G401 (cell line): ENCODE data around the gene AOPEP. TPM values are rescaled to one million over a fixed set of nuclear protein-coding genes. Genes with fewer than 3 reads are reported as not detected.

Source experiments
- DNase-seq: peaks from one replicate; pipeline ENCODE4 v3.0.0-alpha.2; 2015; ENCODE audit warnings: low spot score
- in situ Hi-C: cut with HindIII; loops from 2 replicates; pipeline ENCODE4 v1.10.0; 2016; ENCODE audit warnings: low sequenced_read_pairs, mixed read lengths
- total RNA-seq: library from RNA; depleted of rRNA; stranded (reverse); fragments of >200 nt; shearing (Covaris generic); gene quantifications from 2 replicates; pipeline ENCODE4 v1.2.3, GENCODE V29; 2014

The AOPEP gene
- total RNA-seq, 1 experiment from 2014 or later, result 23.8 TPM

DNA sequence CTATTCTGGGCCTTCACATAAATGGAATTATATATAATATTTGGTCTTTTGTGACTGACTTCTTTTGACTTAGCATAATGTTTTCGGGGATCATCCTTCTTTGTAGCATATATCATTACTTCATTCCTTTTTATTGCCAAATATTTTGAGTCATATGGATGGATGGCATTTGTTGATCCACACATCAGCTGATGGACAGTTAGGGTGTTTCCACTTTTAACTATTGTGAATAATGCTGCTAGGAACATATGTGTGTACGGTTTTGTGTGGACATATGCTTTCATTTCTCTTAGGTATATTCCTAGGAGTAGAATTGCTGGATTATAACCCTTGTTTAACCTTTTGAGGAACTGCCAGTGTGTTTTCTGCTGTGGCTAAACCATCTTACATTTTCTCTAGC, 341.4 kb downstream of the AOPEP start:
- in situ Hi-C loops, result no loop called here
- DNase-seq, result no peak

DNA sequence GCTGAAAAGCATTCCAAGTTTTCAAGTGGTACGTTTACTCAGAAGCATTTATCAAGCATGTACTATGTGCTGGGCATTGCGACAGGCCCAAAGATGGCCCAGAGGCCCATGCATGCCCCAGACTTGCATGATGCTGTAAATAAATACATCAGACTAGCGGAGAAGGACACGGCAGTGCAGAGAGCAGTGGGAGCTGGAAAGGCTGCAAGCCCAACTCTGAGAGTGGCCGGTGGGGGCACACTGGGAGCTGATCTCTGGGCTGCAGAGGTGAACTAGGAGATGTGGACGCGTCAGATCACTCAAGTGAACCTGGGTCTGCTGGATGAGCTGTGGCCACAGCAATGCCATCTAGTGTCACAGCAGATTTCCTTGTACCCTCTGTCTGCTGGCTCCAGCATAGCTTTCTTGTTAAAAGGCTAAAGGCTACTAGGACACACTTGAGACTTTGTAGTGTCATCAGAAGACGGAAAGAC, 344.1 kb downstream of the AOPEP start:
- no peak for DNase-seq
- in situ Hi-C loops, result no loop called here

DNA sequence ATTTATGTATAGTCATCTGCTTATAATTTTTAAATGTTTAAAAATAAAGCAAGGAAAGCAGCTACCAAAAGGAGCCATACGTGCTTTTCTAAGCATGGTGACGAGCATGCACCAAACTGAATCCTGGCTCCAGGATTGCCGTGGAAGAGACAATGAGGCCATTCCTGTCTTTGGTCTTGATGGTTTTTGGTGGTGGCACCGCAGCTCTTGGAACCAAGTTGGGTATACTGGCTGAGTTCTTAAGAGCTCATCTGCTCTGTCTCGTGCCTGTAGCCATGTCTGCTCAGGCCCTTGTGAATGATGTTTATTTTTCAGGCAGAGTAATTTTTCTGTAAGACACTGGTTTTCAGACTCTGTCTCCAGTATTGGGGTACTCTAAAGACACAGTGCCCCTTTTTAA, 345.0 kb downstream of the AOPEP start:
- in situ Hi-C loops, result no loop called here
- no peak for DNase-seq

DNA sequence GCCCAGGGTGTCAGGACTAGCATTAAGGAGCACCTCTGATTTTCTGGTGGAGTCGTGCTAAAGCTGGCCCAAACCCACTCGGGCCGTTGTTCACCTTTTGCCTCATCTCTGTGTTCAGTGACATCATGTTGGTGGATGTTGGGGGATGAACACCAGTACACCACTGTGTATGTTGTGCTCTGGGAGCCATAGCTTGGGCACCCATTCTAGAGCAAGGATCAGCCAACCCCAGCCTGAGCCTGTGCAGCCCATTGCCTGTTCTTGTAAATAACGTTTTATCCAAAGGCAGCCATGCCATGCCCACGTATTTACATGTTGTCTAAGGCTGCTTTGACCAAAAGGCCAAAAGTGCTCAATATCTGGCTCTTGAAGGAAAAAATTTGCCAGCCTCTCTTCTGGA, 345.4 kb downstream of the AOPEP start:
- in situ Hi-C loops, result no loop called here
- no peak for DNase-seq

DNA sequence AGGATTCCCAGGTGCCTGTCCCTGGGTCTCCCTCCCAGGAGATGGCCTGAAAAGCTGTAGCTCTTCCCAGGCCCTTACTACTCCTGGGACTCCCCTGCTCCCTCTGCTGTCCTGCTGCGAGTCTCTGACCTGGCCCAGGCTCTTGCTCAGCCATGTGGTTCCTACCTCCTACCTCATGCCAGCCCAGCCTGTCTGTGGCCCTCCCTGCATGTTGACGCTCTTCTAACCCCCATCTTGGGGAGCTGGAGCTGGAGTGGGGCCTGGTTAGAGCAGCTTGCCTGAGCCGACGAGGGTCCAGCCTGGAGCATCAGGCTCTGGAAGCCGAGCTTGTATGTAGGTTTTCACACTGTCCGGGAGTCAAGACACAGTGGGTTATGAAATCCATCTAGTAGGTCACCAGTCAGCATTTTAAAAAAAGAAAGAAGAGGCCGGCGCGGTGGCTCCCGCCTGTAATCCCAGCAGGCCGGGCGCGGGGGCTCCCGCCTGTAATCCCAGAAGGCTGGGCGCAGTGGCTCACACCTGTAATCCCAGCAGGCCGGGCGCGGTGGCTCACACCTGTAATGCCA, 346.6 kb downstream of the AOPEP start:
- no peak for DNase-seq
- in situ Hi-C loops, result no loop called here

DNA sequence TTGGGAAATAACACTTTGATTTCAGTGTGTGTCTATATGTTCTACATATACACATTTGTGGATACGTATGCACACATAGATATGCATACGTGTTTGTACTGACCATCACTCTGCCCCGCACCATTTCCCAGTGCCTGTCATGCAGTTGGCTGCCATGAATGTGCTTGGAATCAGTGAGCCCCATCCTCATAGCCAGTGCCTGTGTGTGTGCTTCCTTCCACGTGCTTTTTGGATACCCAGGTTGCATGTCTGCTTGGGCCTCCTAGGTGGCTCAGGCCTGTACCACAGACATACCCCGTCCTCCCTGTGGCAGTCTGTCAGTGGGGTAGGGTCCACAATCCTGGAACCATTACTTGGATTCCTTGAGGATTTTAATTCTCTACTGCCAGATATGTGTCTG, 347.4 kb downstream of the AOPEP start:
- in situ Hi-C loops, result no loop called here

DNA sequence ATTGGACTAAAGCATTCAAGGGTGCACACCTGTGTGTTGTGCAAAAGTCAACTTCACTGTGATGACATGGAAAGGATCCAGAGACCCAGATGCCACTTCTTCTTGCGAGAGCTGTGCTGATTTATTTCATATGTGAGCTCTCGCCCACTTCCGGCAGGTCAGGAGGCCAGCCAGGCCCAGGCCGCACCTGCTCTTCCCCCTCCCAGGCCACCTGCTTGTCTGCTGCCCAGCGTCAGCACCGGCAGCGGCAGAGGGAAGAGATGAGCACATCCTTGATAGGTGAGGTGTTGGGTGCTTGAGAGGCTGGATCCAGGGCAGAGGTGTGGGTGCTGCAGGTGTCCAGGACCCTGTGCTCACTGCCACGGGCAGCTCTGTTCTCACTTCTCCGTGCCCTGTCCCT, 348.1 kb downstream of the AOPEP start:
- in situ Hi-C loops, result no loop called here
- DNase-seq, result no peak

More for the DNA sequence above, 347.4 kb downstream of the AOPEP start:
- DNase-seq, result no peak

DNA sequence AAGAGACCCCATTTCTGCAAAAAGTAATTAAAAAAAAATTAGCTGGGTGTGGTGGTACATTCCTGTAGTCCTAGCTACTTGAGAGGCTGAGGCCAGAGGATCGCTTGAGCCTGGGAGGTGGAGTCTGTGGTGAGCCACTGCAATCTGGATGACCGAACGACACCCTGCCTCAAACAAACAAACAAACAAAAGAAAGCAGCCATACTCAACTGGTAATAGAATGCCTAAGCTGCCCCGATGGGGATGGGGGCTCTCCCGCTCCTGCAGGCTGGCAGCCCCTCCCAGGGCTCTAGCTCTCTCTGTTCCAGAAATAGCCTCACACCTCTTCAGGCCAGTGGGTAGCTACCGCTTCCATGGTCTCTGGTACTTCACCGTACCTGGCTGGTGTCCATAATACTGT, 349.2 kb downstream of the AOPEP start:
- in situ Hi-C loops, result no loop called here
- DNase-seq, result no peak

DNA sequence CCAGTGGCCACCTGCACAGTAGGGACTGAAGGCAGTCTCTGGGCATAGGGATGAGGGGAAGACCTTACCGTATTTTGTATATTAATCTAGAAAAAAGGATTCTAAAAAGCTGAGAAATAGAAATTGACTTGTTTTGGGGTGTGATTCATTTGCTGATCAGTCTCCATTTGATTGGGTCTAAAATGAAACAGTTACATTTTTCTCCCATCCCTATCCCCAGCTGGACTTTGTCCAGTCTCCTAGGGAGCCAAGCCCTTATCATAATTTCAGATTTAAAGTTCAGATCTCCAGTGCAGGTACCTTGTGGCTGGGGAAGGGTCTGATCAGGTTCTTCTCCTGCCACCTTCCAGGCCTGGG, 350.2 kb downstream of the AOPEP start:
- in situ Hi-C loops, result no loop called here

DNA sequence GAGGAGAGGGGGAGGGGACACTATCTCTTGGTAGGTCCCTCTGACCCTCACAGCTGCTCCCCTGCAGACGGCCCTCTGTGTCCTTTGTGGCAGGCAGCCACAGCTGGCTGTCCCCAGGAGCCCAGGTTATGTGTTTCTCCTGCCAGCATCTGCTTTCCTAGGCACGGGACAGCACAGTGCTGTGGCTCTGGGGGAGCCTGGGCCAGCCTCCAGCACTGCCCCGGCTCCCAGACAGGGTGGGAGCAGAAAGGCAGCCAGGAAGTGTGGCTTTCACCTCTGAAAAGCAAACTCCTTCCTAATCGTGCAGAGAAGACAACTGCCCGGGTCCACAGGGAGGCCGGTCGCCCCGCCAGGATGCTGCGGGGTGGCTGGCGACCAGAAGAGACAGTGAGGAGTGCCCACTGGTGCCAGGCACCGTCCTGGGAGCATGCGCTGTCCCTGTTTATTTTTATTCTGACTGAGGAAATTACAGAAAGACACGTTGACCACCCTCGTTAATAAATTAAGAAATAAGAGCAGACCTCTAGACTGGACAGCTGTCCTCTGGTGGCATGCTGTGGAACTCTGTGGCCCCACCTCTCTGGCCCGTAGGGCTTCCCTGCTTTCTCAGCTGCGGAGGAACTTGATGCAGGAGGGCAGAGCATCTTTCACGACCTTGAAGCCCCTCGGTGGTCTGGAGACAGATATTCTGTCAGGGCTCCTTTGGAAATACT, 350.7 kb downstream of the AOPEP start:
- peak; percentile 53 for DNase-seq
- in situ Hi-C loops, result no loop called here

More for the DNA sequence above, 350.2 kb downstream of the AOPEP start:
- no peak for DNase-seq

DNA sequence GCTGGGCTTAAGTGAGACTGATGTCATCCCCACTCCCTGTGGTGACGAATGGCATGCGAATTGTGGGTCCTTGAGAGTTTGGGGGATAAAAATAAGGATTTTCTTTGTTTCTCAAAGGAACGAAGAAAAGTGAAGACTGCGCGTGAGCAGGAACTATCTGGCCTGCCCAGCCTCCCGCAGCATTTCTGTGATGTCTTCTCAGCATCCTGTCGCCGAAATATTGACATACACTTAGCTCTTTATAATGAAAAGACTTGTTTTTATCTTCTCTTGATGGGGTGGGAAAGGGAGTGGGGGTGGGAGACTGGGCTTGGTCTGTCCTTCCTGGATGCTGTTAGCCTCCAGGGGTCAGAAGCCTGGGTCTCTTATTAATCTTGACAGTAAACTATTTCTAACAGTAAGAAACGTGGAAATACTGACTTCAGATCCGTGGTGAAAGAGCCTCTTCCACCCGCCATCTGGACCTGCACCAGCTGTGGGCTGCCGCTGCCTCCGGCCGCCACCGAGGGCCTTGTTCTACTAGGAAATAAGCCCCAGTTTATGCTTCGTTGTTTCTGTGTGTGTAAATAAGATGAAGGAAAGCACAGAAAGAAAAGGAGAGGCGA, 351.4 kb downstream of the AOPEP start:
- DNase-seq, result no peak
- in situ Hi-C loops, result no loop called here

DNA sequence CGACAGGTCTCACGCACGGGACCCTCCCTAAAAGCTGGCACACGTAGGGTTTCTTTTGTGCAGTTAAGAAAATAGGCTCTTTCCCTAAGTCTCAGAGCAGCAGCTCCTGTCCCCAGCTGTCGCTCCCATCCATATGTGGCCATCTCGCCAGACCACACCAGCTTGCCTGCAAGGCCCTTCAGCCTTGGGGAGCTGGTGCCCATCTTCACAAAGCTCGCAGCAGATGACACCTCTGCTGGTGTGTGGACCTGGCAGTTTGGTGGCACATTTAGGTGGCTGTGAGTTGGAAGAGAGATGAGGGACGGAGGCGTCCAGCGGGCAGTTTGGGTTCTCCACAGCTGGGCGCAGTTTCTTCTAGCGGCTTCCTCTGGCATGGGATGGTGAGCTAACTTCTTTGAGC, 352.0 kb downstream of the AOPEP start:
- in situ Hi-C loops, result no loop called here
- no peak for DNase-seq

DNA sequence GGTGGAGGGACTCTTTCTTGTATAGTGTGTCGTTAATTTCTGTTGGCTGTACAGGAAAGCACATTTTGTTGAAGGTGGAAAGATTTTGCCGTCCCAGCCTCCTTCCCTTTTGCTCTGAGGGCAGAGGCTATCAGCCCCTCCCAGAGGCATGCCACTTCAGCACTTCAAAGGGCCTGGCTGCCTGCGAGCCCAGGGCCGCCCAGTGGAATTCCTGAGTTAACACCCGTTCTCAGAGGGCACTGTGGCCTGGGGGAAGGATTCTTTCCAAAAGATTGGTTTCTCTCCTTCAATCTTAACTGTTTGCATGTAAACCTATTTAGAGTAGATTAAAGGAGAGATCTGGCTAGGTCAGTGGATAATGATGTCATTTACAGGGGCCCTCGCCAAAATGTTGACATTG, 352.4 kb downstream of the AOPEP start:
- no peak for DNase-seq

DNA sequence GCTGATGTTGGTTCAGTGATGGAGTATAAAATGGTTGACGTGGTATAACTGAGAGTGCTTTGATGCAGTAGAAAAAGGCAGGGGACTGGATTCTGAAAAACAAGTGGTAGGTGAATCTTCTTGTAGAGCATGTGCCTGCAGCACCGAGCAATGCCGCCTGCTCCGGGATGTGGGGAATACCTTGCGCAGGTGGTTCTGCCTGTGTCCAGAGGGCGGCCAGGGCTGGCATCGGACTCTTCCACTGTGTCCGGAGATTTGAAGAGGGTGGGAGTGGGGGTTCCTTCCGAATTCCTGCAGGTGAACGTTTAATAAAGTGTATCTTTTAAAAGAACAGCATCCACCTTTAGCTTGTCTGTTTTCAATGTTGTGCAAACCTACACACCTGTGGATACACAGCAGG, 353.0 kb downstream of the AOPEP start:
- in situ Hi-C loops, result no loop called here
- no peak for DNase-seq

More for the DNA sequence above, 352.4 kb downstream of the AOPEP start:
- in situ Hi-C loops, result no loop called here

DNA sequence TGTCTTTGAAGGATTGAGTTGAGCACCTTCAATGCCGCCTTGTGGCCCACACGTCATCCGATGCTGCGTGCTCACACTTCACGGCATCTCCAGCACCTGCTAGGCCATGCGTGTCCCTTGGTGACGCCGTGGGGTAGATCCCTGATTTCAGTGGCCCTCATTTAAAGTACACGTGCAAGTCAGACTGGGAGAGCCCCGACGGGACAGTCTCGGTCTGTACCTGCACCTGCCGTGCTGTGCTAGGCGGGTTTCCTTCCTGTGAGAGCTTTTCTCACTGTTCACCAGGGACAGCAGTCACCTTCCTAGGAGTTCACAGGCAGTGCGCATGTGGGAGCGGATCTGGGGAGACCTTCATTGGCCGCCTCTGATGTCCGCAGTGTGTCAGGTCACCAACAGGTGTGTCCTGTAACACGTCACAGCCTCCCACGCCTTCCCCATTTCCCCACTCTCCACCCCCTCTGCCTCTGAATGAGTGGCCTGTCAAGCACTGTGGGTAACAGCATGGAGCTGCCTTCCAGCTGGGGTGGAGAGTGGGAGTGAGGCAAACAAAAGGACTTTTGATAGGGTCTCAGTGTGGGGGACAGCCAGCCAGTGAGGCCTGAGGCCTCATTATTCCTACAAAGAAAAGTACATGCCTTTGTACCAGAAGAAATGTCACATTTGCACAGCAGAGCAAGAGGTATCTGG, 354.6 kb downstream of the AOPEP start:
- in situ Hi-C loops, result no loop called here

DNA sequence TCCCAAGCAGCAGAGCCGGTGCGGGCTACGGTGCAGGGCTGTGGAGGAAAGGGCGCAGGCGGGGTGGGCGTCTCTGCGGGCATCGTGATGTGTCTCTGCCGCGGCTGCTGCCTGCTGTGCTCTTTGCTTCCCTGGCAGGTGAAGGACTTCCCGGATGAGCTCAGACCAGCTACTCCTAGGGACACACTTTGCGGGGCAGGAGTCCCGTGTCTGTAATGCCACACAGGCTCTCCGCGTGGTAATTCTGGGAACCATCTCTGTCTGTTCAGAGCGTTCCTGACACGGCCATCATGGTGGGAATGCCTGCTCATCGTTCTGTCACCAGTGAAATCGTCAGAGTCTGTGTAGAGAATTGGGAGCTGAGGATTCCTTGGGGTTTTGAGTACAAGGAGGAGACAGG, 355.5 kb downstream of the AOPEP start:
- DNase-seq, result peak; percentile 35
- in situ Hi-C loops, result no loop called here

More for the DNA sequence above, 354.6 kb downstream of the AOPEP start:
- no peak for DNase-seq

DNA sequence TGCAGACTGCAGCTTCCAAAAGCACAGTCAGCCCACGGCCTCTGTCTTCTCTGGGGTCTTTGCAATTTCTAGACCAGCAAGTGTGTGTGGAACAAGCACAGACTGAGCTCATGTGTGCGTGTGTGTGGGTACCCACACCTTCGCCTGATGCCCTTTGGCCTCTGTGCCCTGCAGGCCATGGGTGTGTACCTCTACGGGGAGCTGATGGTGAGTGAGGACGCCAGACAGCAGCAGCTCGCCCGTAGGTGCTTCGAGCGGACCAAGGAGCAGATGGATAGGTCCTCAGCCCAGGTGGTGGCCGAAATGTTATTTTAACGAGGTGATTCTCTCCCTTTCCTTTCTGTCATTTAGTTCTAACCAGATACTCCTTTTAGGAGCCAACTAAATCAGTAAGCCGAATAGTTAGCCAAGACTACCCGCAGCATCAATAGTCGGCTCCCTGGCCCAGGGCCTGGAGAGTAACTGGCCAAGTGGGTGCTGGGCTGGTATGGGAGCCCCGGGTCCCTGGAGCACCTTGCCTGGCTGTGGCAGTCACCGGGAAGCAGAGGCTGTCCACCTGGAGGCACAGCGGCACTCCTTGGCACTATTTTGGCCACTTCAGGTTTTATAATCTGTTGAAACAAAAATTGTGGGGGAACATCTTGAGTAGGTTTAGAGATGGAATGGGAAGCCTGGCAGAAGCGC, 356.0 kb downstream of the AOPEP start:
- in situ Hi-C loops, result no loop called here
- DNase-seq, result peak; percentile 71

DNA sequence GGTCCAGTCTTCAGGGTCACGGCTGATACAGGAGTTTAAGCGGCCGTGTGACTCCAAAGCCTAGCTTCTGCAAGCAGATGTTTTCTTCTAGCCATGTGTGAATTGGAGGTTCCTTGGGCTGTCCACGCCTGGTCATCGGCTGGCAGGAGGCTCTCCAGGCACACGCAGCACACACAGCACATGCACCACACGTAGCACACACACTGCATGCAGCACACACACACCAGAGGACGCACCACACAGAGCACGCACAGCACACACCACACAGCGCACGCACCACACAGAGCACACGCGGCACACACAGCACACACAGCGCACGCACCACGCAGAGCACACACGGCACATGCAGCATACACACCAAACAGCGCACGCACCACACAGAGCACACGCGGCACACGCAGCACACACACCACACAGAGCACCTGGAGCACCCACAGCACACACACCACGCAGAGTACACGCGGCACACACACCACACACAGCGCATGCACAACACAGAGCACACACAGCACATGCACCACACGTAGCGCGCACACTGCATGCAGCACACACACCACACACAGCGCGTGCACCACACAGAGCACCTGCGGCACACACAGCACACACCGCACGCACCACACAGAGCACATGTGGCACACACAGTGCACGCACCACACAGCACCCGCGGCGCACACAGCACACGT, 356.7 kb downstream of the AOPEP start:
- DNase-seq, result no peak
- in situ Hi-C loops, result no loop called here

DNA sequence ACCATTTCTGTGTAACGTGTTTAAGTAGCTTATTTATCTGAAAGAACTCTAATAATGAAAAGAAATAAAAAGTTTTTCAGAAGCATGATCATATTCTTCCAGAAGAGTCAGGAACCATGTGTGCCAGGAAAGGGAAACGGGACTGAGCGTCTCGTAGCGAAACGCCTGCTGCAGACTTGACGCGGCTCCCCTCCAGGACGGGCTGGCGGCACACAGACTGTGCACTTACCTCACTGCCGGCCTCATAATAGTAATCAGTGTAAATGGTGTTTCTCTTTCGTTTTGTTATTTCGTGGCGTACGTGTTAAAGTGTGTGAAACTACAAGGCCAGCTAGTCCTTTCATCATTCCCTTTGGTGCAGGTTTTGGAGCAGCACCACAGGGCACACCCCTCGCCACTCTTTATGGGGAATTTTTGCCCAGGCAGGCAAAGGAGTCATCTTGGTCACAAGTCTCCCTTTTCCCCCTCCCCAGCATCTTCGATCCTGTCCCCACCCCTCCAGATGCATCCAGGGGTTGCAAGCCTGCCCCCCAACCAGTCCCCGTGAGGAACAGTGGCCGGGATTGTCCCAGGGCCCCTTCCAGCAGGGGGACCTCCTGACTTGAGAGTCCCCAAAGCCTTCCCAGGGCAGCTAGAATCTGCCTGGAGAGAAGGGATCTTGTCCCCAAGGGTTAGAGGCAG, 357.9 kb downstream of the AOPEP start:
- in situ Hi-C loops, result no loop called here
- DNase-seq, result no peak
